ENCODE results near the gene CEP162. TPM values are rescaled to one million over a fixed set of nuclear protein-coding genes. Genes with fewer than 3 reads are reported as not detected.

Gene CEP162
- total RNA-seq, 2 donors from 2014 or later: 29.7 to 39.2 TPM

GRCh38 chr6:84082689-84083265, 144.7 kb downstream of the CEP162 start:
- Mint-ChIP-seq H3K9me3 (no peaks in the 10 kb centered on the region), H3K27ac (peak overlapping the region; percentile 95), H3K36me3 (ENCODE audit: low read depth) (peaks cover 12% of the 10 kb centered on the region), H3K4me1 (peaks cover 41% of the 10 kb centered on the region), H3K4me3 (peak overlapping the region; percentile 4), H3K27me3 (ENCODE audit: insufficient read depth) (no peaks in the 10 kb centered on the region)
- Histone ChIP-seq H3K4me1 (ENCODE audit: control insufficient read depth, insufficient read depth, low read length) (peaks cover 31% of the 10 kb centered on the region), H3K9me3 (ENCODE audit: control insufficient read depth, low read length) (peaks cover 32% of the 10 kb centered on the region), H3K9ac (ENCODE audit: extremely low read depth, low read length, poor library complexity, severe bottlenecking) (peak overlapping the region; percentile 80), H3K27me3 (ENCODE audit: control insufficient read depth, insufficient read depth, low read length, poor library complexity, severe bottlenecking) (no peaks in the 10 kb centered on the region), H3K36me3 (ENCODE audit: control insufficient read depth, insufficient read depth, low read length) (peaks cover 27% of the 10 kb centered on the region), H3K27ac (ENCODE audit: low read depth, low read length) (peak overlapping the region; percentile 73), H3K4me3 (ENCODE audit: low read length) (peak overlapping the region; percentile 72)
- no peak for DNase-seq
- 66 to 72% methylated on average over 7 to 11 of the region's 11 CpGs for WGBS, 2 experiments (ENCODE audit: insufficient coverage in 1 of 2, insufficient read length in 1 of 2)
- no peak for TF ChIP-seq CTCF (conservative IDR thresholded peaks at IDR 0.05)

- Histone ChIP-seq H3K27ac (ENCODE audit: low read depth, low read length) (no peak overlapping the region), H3K4me3 (ENCODE audit: low read length) (peak overlapping the region; percentile 72)
- 95% methylated on average over 2 of the region's 2 CpGs; no CpG with 5 or more reads in 1 of the 2 experiments for WGBS, 2 experiments (ENCODE audit: insufficient coverage in 1 of 2, insufficient read length in 1 of 2)
Measured at GRCh38 chr6:84081222-84081621, 146.2 kb downstream of the CEP162 start.

GRCh38 chr6:84078335-84078734, 149.1 kb downstream of the CEP162 start:
- H3K4me1 Mint-ChIP-seq: peaks cover 20% of the 10 kb centered on the region
- Histone ChIP-seq H3K27ac (ENCODE audit: low read depth, low read length) (no peak overlapping the region), H3K27me3 (ENCODE audit: control insufficient read depth, insufficient read depth, low read length, poor library complexity, severe bottlenecking) (no peaks in the 10 kb centered on the region), H3K9me3 (ENCODE audit: control insufficient read depth, low read length) (peaks cover 47% of the 10 kb centered on the region), H3K9ac (ENCODE audit: extremely low read depth, low read length, poor library complexity, severe bottlenecking) (no peak overlapping the region), H3K4me1 (ENCODE audit: control insufficient read depth, insufficient read depth, low read length) (peaks cover 9% of the 10 kb centered on the region), H3K36me3 (ENCODE audit: control insufficient read depth, insufficient read depth, low read length) (peaks cover 41% of the 10 kb centered on the region), H3K4me3 (ENCODE audit: low read length) (no peak overlapping the region)
- peaks cover 28% of the 10 kb centered on the region for H3K36me3 Mint-ChIP-seq (ENCODE audit: low read depth)
- no peak overlapping the region for H3K4me3 Mint-ChIP-seq
- peak; percentile 64 for DNase-seq
- no peak overlapping the region for H3K27ac Mint-ChIP-seq
- H3K27me3 Mint-ChIP-seq (ENCODE audit: insufficient read depth): no peaks in the 10 kb centered on the region
- WGBS, 2 experiments (ENCODE audit: insufficient coverage in 1 of 2, insufficient read length in 1 of 2): 70 to 86% methylated on average over 1 of the region's 1 CpG
- H3K9me3 Mint-ChIP-seq: peaks cover 2% of the 10 kb centered on the region
- TF ChIP-seq CTCF (conservative IDR thresholded peaks at IDR 0.05): no peak

More at GRCh38 chr6:84081222-84081621, 146.2 kb downstream of the CEP162 start:
- H3K9ac ChIP-seq (ENCODE audit: extremely low read depth, low read length, poor library complexity, severe bottlenecking): no peak overlapping the region
- no peak overlapping the region for H3K27ac Mint-ChIP-seq
- no peaks in the 10 kb centered on the region for H3K27me3 ChIP-seq (ENCODE audit: control insufficient read depth, insufficient read depth, low read length, poor library complexity, severe bottlenecking)
- DNase-seq: no peak
- no peaks in the 10 kb centered on the region for H3K9me3 Mint-ChIP-seq
- H3K4me1 ChIP-seq (ENCODE audit: control insufficient read depth, insufficient read depth, low read length): peaks cover 21% of the 10 kb centered on the region
- no peak overlapping the region for H3K4me3 Mint-ChIP-seq
- H3K9me3 ChIP-seq (ENCODE audit: control insufficient read depth, low read length): peaks cover 32% of the 10 kb centered on the region
- H3K36me3 Mint-ChIP-seq (ENCODE audit: low read depth): peaks cover 12% of the 10 kb centered on the region
- H3K36me3 ChIP-seq (ENCODE audit: control insufficient read depth, insufficient read depth, low read length): peaks cover 27% of the 10 kb centered on the region
- no peak for TF ChIP-seq CTCF (conservative IDR thresholded peaks at IDR 0.05)
- H3K4me1 Mint-ChIP-seq: peaks cover 26% of the 10 kb centered on the region
- H3K27me3 Mint-ChIP-seq (ENCODE audit: insufficient read depth): no peaks in the 10 kb centered on the region

All from endodermal cell (in vitro differentiated cells).